B cell (primary cell): Measurements from ENCODE around the gene SHC3.

Experiments
- EZH2 ChIP-seq: IDR thresholded peaks from 2 replicates; pipeline ENCODE4 v1.6.1; 2012; ENCODE audit warnings: borderline replicate concordance, low read depth, mild to moderate bottlenecking, moderate library complexity, low read length; ENCODE audit not compliant: insufficient read depth, poor library complexity, severe bottlenecking
- TF ChIP-seq, protein P1 (sequence below): fragments of 200-600 bp; IDR thresholded peaks from one replicate; pipeline ENCODE4 v1.8.0; 2022; ENCODE audit warnings: antibody characterized with exemption, mild to moderate bottlenecking

DNA sequence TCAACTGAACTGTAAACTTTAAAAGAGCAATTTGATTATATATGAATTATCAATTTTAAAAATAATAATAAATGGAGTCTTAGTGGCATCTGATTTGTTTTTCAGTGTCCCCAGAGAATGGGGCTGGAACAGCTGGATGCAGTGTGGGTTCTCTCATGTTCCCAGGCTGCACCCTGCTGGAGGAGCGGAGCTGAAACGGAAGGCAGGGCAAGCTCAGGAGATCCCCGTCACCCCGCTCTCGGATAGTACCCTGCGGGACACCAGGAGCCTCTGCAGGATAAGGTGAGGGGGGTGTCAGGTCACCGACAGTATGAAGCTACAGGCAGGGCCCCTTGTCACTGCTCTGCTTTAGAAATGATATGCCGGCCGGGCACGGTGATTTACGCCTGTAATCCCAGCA, 130.0 kb downstream of the SHC3 start:
- no peak for TF ChIP-seq EZH2
- TF ChIP-seq, protein P1, sequence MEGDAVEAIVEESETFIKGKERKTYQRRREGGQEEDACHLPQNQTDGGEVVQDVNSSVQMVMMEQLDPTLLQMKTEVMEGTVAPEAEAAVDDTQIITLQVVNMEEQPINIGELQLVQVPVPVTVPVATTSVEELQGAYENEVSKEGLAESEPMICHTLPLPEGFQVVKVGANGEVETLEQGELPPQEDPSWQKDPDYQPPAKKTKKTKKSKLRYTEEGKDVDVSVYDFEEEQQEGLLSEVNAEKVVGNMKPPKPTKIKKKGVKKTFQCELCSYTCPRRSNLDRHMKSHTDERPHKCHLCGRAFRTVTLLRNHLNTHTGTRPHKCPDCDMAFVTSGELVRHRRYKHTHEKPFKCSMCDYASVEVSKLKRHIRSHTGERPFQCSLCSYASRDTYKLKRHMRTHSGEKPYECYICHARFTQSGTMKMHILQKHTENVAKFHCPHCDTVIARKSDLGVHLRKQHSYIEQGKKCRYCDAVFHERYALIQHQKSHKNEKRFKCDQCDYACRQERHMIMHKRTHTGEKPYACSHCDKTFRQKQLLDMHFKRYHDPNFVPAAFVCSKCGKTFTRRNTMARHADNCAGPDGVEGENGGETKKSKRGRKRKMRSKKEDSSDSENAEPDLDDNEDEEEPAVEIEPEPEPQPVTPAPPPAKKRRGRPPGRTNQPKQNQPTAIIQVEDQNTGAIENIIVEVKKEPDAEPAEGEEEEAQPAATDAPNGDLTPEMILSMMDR: no peak
